Stimulated activated naive CD8-positive, alpha-beta T cell treated with anti-CD3 and anti-CD28 coated beads, Interleukin-15, Interleukin-2, amounts not matched to agents 100 U/mL and 50 U/mL, for 24 hours (primary cell): ENCODE measurements around the gene SFMBT1.

ENCODE experiments used
- ATAC-seq: fragments of 150-1000 bp; cut with Tn5 transposase; one replicate; pipeline ENCODE4 v1.10.0; 2021
- DNase-seq: peaks from one replicate; pipeline ENCODE4 v3.0.0; 2021

Gene SFMBT1, protein sequence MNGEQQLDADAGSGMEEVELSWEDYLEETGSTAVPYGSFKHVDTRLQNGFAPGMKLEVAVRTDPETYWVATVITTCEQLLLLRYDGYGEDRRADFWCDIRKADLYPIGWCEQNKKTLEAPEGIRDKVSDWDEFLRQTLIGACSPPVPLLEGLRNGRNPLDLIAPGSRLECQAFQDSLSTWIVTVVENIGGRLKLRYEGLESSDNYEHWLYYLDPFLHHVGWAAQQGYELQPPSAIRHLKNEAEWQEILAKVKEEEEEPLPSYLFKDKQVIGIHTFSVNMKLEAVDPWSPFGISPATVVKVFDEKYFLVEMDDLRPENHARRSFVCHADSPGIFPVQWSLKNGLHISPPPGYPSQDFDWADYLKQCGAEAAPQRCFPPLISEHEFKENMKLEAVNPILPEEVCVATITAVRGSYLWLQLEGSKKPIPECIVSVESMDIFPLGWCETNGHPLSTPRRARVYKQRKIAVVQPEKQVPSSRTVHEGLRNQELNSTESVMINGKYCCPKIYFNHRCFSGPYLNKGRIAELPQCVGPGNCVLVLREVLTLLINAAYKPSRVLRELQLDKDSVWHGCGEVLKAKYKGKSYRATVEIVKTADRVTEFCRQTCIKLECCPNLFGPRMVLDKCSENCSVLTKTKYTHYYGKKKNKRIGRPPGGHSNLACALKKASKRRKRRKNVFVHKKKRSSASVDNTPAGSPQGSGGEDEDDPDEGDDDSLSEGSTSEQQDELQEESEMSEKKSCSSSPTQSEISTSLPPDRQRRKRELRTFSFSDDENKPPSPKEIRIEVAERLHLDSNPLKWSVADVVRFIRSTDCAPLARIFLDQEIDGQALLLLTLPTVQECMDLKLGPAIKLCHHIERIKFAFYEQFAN

DNA sequence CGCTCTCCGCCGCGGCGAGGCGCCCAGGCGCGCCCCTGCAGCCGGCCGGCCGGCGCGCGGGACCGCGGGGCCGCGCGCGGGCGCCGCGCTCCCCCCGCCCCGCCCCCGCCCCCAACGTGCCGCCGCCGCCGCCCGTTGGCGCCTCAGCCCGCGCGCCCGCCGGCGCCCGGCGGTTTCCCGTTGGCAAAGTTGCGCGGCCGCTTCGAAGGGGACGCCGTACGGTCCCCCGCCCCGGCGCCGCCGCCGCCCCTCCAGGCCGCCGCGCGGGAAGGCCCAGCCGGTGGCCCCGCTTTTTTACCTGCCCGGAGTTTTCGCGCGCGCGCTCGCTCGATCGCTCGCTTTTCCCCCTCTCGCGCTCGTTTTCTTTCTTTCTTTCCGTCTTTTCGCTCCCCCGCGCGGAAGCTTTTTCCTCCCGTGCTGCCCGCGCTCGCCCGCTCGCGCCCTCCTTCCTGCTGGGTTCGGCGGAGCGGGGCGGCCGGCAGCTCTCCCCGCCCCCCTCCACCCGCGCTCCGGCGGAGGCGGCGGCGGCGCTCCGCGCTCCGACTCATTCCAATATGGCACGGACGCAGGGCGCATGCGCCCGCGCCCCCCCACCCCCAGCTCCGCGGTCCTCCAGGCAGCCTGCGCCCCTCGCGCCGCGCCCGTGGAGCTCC, at the start of gene SFMBT1:
SFMBT1 (minus strand) TSS at position 556 of the 653 bp plus-strand sequence. CDS start 76,945 bp downstream, outside the sequence.
- ATAC-seq (peak; percentile 53), DNase-seq (peak; percentile 82)

DNA sequence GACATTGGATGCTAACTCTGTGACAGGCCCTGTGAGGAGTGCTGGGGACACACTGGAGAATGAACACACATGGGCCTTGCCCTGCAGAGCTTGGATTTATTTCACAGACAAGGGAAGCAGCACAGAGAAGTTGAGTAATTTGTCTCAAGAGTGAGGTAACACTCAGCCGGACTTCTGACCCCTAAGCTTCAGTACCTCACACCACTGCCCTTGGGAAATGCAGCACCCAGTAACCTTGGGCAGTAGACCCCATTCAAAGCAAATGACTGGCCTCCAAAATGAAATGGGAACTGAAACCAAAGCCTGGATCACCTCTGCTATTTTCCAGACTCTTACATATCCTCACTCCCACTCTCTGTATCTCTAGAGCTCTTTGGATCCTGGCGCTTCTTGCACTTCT, 47.1 kb upstream of the SFMBT1 start:
- DNase-seq (no peak), ATAC-seq (no peak)

DNA sequence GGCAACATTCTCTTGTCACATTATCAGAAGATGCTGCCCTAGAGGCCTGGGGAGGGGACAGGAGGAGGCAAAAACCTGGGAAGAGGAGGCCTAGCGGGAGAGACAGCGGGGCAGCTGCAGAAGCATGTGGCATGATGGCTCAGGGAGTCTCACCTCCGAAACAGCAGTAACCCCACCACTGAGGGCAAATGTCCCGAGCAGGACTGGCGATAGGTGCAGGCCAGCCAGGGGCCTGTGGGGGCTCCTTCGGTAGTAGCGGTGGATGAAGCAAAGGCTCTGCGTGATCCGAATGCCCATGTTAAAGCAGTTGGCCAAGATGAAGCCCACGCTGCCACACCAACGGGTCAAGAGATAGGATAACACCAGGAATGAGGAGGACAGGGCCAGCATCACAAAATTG, 46.3 kb upstream of the SFMBT1 start:
- no peak for DNase-seq
- ATAC-seq: no peak

DNA sequence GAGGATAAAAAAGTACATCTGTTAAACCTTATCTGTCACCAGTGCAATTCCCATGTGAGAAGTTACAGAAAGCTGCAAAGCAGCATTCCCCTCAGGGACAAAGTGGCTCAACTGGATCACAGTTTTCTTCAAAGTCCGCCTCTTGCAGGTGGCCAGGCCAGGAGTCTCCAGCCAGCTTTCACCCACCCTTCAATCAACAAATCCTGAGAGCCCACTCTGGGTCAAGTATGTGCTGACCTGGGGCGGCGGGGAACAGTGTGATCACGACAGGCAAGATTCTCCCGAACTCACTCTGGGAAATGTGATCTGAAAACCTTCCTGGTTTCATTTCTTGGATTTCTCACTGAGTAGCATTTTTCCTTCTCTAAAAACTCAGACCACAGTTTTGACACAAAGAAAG, 45.1 kb upstream of the SFMBT1 start:
- no peak for ATAC-seq
- no peak for DNase-seq

DNA sequence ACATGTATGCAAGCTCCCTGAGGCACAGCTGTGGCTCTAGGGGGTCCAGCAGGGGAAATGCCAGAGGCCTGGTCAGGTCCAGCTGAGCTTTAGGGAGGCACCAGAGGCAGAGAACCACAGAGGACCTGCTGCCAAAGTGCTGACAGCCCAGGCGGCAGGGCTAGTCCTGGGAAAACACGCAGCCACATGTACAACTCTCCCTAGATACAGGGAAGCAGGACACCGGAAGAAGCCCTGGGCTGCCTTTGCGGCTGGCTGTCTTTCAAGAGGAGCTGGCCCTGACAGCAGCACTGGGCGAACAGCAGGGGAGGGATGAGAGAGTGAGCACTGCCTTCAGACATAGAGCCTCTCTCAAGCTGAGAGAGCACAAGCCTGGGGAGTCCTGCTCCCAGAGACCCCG, 43.6 kb upstream of the SFMBT1 start:
- DNase-seq: no peak

DNA sequence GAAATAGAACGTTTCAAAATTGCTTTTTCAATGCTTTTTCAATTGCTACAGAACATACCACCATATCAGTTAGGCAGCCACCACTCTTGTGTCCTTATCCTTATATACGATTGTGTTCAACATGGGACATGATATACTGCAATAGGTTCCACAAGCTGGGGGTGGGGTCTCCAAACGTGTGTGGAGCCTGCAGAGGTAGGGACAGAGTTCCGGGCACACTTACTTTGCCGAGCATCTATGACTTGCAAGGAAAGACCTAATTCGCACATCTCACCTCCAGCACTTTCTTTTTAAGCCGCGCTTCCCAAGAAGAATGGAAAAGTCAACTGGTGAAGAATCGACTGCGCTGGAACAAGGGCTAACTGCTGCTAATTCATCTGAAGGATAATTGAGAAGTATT, 39.6 kb upstream of the SFMBT1 start:
- no peak for DNase-seq
- ATAC-seq: no peak

More for the DNA sequence above, 43.6 kb upstream of the SFMBT1 start:
- ATAC-seq: no peak

DNA sequence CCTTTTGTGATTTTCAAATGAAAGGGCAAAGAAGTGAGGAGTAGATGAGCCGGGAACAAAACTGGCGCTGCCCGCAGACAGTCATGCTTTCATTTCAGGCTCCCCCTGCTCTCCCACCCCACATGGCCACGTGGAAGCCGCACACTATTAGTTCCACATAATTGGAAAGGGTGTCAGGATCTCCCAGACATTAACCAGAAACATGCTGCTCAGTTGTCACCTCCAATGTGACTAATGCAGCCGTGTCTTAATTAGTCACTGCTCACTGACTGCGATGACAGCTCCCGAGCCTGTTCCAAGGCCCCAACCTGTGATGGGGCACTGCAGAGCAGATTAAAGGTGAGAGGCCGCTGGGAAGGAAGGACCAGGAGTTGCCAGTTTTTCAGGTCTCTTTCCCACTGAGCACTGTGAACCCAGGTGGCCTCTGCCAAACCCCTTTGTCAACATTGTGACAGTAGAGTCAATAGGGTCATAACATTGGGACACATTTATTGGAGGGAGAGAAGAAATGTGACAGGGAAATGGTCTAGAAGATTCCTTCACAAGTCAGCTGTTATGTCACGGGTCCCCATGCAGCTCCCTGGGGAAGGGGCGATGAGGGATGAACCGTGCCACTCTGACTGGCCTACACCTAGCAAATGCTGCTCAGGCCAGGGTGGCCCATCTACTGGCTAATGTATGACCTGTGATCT, 38.6 kb upstream of the SFMBT1 start:
- DNase-seq (no peak), ATAC-seq (peak; percentile 25)

DNA sequence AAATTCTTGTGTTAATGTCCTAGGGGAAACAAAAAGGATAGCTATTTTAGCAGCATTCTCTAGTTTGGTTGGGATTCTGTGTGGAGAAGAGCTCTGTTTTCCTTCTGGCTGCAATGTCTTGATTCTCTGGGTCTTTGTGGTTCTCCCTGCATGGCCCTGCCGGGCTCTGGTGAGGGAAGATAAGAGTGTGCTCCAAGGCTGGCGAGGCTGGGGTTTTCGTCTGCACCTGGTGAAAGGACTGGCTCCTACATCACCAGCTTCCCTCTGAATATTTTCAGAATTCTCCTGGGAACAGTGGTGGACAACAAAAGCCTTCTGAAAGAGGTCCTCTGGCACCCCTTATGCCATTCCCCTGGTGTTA, 38.1 kb upstream of the SFMBT1 start:
- DNase-seq (no peak), ATAC-seq (no peak)

DNA sequence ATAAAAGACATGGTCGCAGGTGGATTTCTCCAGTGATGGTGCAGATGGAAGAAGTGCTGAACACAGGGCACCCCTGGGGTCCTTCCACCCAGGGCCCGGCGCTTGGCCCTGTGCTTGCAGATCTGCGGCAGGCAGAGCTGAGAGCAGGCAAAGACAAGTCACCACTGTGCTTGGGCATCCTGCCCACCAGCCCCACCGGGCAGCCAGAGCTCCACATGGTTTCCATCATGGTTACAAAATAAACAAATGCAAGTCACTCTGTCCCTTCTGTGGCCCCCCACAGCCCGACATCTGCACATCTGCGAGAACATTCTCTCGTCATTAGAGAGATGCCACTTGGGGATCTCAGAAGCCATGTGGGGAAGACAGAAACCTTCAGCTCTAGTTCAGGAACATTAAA, 37.6 kb upstream of the SFMBT1 start:
- DNase-seq (no peak), ATAC-seq (no peak)

DNA sequence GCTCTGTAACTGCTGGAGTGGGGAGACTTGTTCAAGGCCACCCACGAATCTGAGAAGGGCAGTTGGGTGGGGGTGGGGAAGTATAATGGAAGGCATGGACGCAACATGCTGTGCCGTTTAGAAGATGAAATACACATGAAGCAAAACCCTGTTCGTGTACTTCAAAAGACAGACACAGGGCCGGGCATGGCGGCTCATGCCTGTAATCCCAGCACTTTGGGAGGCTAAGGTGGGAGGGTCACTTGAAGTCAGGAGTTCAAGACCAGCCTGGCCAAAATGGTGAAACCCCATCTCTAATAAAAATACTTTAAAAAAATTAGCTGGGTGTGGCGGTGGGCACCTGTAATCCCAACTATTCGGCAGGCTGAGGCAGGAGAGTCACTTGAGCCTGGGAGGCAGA, 36.9 kb upstream of the SFMBT1 start:
- DNase-seq (no peak), ATAC-seq (no peak)

DNA sequence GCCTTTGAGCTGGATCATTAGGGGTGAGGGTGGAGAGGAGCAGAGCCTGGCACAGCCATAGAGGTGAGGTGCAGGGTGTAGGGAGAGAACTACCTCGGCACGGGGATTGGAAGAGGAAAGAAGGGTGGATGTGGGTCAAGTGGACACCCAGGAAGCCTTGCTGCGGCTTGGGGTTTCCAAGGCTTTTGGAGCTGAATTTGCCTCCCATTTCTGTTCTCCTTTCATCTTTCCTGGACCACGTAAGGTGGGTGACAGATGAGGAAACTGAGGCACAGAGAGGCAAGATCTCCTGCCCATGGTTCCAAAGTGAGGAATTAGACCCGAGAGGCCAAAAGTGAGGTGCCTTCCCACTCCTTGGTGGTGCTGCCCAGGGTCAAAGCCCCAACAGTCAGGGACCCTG, 35.4 kb upstream of the SFMBT1 start:
- no peak for DNase-seq
- ATAC-seq: no peak

DNA sequence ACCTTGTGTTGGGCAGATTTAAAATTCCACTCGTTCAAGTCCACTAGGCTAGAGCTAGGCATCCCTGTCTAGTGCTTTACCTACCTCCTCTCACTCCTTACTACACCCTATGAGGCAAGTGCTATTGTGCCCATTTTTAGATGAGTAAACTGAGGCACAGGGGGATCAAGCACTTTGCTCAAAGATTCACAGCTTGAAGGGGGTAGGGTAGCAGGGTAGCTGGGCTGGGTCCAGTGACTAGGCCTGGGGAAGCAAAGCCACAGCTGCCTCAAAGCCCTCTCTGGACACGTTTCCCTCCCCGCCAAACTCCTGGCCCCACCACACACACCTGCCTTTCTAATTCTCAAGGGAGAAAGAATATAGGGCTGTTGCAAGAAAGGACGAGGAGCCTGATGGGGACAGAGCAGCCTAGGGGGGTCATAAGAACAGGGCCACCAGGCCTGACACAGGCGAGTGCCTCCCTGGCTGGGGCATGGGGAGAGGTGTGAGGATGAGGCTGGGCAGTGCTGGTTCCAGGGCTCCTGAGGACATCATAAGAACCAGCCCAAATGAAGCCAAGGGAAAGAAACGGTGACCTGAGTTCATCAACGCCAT, 34.8 kb upstream of the SFMBT1 start:
- ATAC-seq (no peak), DNase-seq (no peak)

DNA sequence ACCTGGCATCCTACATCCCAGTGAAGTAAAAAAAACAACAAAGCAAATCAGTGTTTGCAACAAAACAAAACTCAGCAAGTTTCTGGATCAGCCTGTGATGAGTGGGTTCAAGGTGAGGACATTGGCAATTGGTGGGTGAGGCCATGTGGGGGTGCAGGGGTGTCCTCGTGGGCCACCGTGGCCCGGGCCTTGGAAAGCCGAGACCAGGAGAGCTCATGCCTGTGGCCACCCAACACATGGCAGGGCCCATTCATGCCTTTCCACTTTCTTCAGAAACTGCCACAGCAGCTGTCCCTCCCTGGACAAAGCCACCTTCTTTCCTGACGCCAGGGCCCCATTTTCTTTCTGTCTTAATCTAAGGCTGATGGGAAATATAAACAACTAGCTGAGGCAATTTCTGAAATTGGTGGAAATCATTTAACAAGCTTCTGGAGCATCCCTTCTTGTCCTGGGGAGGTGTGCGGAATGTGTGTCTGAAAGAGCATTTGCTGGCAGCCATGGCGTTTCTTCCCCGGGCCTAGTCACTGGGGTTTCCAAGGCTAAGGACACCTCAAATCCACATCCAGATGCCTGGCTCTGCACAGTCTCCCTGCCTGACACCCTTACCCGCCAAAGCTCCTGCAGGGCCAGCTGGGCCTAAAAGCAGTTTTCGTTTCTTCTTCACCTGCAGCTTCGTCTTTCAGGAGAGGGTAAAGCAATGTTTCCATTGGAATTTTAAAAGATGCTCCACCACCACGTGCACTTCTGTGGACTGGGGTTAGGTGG, 34.1 kb upstream of the SFMBT1 start:
- no peak for DNase-seq
- ATAC-seq: no peak

DNA sequence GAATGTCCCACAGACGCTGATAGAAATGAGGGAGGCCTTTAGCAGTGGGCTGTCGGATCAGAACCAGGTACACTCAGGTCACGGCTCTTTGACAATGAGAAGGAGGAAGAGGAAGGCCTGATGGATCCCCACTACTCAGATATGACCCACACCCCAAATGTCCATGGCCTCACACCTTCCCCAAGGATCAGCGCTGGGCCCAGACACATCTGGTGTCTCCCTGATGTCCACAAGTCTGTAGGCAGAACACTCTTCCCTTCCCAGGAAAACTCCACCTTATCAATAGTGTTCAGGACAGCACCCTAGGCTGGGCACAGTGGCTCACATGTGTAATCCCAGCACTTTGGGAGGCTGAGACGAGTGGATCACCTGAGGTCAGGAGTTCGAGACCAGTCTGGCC, 33.3 kb upstream of the SFMBT1 start:
- no peak for DNase-seq
- ATAC-seq: no peak

DNA sequence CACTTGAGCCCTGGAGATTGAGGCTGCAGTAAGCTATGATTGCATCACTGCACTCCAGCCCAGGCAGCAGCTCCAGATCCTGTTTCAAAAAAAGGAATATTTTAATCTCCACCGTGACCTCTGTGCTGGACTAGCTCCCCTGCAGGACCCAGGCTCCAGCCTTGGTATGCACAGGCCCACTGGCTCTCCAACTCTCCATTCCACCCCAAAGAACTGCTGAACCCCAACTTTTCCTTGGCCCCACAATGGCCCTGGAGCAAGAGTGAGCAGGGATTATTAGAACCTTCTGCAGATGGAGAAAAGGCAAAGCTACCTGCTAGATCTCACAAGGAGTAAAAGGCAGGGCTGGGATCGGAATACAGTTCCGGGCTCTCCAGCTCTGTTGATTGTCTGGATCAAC, 32.8 kb upstream of the SFMBT1 start:
- no peak for ATAC-seq
- DNase-seq: no peak

DNA sequence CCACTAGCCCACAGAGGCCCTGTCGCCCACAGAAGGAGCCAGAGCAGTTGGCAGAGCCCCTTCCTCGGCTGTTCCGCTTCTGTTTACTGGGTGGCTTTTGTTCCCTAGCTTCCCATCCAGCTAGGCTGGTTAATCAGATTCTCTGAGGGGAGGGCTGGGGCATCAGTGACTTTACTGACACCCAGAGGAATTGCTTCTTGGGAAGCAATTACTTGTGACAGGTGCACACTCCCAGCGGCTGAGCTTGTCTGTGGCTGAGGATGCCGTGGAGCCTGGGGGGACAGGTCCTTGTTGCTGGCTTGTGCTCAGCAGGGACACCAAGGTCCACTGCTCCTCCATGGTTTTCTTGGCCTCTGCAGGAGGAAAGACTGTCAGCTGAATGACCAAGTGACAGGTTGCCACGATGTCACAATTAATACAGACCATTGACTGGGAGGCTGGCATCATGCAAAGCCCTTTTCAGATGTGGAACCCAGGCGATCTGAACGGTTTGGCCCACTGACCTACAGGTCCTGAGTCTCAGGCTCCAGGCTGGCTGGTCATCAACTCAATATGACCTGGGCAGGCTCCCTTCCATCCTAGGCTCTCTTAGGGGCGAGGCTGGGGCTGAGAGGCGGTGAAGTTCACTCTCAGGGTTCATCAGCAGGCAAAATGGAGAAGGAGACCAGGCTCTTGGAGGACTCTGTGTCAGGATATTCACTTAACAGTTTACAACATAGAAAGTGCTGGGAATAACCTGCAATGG, 31.8 kb upstream of the SFMBT1 start:
- DNase-seq (no peak), ATAC-seq (no peak)

DNA sequence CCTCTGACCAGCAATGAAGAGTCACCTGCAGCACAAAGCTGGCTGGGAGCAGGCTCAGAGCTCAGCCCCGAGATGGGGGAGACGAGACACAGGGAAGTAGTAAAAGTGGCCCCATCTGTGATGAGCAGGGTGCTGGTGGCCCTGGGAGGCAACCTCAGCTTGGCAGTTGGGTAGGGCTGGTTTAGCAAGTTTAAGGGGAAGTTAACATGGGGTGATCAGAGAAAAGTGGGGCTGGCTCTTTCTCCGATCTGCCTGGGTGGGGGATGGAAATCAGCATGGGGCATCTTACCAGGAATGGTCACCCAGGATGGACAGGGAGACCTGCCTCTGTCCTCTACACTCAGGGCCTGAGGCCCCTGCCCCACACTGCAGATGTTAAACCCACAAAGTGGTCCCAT, 29.9 kb upstream of the SFMBT1 start:
- DNase-seq: no peak
- no peak for ATAC-seq

DNA sequence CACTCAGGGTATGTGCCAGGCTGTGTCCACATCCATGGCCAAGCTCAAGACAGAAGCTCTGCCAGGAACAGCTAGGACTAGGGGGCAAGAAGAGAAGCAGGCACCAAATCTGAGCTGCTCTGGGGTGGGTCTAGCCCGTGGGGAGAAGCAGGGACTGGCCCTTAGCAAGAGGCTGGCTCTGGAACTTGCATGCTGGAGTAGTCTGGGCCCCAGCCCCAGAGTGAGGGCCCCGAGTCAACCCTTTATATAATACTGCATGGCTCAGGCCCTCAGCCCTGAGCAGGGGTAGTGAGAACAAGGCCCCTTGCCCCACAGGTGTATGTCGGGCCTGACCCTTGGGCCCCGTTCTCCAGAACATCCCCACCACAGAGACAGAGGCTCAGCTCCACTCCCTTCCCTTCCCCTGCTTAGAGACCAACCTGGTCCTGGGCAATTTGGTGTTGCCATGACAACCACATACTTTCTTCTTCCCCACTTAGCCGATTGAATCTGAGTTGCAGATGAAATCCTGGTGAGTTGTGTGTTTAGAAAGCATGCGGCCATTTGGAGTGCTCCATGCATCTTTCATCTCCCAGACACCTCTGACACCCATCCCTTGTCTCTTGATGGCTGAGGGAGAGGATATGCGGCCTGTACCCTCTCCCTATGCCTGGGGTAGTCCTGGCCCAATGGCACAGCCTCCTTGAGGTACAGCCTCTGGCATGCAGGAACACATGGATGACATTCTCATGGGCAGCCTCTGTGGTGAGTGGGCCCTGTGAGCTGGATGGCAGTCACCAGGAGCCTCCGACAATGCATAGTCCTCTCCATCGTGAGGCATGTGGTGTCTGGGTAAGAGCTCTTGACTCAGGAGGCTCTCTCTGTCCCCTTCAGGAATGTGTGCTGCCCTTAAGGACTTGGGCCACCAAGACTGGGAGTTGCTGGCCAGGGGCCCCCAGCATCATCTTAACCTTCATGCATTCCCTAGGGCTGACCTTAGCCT, 29.2 kb upstream of the SFMBT1 start:
- DNase-seq: no peak
- no peak for ATAC-seq

DNA sequence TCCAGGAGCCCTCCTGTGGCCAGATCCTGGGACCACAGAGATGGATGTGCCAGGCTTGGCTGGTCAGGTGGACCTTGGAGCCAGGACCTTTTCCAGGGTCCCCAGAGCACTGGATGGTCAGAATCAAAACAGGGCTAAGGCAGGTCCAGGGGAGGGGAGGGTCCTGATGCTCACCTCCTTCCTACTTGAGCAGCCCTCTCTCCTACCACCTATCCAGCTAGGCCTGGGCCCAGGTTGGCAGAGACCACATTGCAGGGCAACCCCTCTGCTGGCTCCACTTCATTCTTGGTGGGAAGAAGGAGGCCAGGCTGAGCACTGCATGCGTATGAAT, 28.5 kb upstream of the SFMBT1 start:
- no peak for DNase-seq
- no peak for ATAC-seq
